HG02610 (cell line): ENCODE results near the gene AGR3.

ENCODE experiments used
- ATAC-seq: cut with Tn5 transposase; IDR thresholded peaks from one replicate; pipeline ENCODE4 v1.9.1; 2021; ENCODE audit warnings: mild to moderate bottlenecking, moderate library complexity; ENCODE audit not compliant: unreplicated experiment

AGR3 gene

GRCh38 chr7:16838386-16838785 lies 43.4 kb downstream of the AGR3 start:
- no peak for ATAC-seq

- no peak for ATAC-seq
These were observed 45.3 kb downstream of the AGR3 start for GRCh38 chr7:16836481-16836880.

GRCh38 chr7:16833373-16833772 lies 48.4 kb downstream of the AGR3 start:
- ATAC-seq, result no peak

GRCh38 chr7:16826060-16826459 lies 55.7 kb downstream of the AGR3 start:
- ATAC-seq, result no peak

- ATAC-seq, result no peak
These were observed 59.8 kb downstream of the AGR3 start for GRCh38 chr7:16822029-16822428.

GRCh38 chr7:16818732-16819131 lies 63.1 kb downstream of the AGR3 start:
- no peak for ATAC-seq

GRCh38 chr7:16817536-16817935 lies 64.2 kb downstream of the AGR3 start:
- no peak for ATAC-seq

GRCh38 chr7:16816824-16817223 lies 65.0 kb downstream of the AGR3 start:
- no peak for ATAC-seq

GRCh38 chr7:16815001-16815400 lies 66.8 kb downstream of the AGR3 start:
- ATAC-seq, result no peak

- ATAC-seq, result no peak
These were observed 68.6 kb downstream of the AGR3 start for GRCh38 chr7:16813232-16813616.

GRCh38 chr7:16812542-16813231 lies 69.1 kb downstream of the AGR3 start:
- ATAC-seq, result no peak

- ATAC-seq, result no peak
These were observed 70.2 kb downstream of the AGR3 start for GRCh38 chr7:16811551-16811950.

GRCh38 chr7:16810573-16810972 lies 71.2 kb downstream of the AGR3 start:
- ATAC-seq, result no peak

- no peak for ATAC-seq
These were observed 71.7 kb downstream of the AGR3 start for GRCh38 chr7:16810112-16810511.
